ENCODE data around the gene TIA1.
"Not testable (repeated sequence)": the region's sequence is repeated elsewhere in the genome, so short reads cannot be mapped to it uniquely, and the experiment has no call there.

Gene TIA1

GRCh38 chr2:70173520-70173919 is 74.9 kb downstream of the TIA1 start:
- no peaks in the 10 kb centered on the region for H3K9me3 ChIP-seq (ENCODE audit: severe bottlenecking)
- no peak for TF ChIP-seq CTCF (IDR thresholded peaks at IDR 0.05; ENCODE audit: low read depth, low read length)
- H3K27ac ChIP-seq: no peak overlapping the region
- no peak overlapping the region for H3K4me3 ChIP-seq (ENCODE audit: low read depth, low read length)
- no peaks in the 10 kb centered on the region for H3K27me3 ChIP-seq (ENCODE audit: insufficient read depth, low read depth, severe bottlenecking)
- H3K36me3 ChIP-seq: peaks cover 63% of the 10 kb centered on the region
- no peak for DNase-seq

- H3K27ac ChIP-seq; H3K9me3 ChIP-seq (ENCODE audit: severe bottlenecking); H3K4me3 ChIP-seq (ENCODE audit: low read depth, low read length); H3K27me3 ChIP-seq (ENCODE audit: insufficient read depth, low read depth, severe bottlenecking); DNase-seq: not testable (repeated sequence)
- H3K36me3 ChIP-seq: peaks cover 71% of the 10 kb centered on the region
Observed at GRCh38 chr2:70169654-70170245, 78.7 kb downstream of the TIA1 start.

- H3K36me3 ChIP-seq: peaks cover 66% of the 10 kb centered on the region
- no peaks in the 10 kb centered on the region for H3K27me3 ChIP-seq (ENCODE audit: insufficient read depth, low read depth, severe bottlenecking)
- no peak overlapping the region for H3K4me3 ChIP-seq (ENCODE audit: low read depth, low read length)
- no peak overlapping the region for H3K27ac ChIP-seq
- TF ChIP-seq CTCF (IDR thresholded peaks at IDR 0.05; ENCODE audit: low read depth, low read length): no peak
- H3K9me3 ChIP-seq (ENCODE audit: severe bottlenecking): no peaks in the 10 kb centered on the region
- no peak for DNase-seq
Observed at GRCh38 chr2:70161069-70161534, 87.3 kb downstream of the TIA1 start.

- Histone ChIP-seq H3K36me3 (peaks cover 60% of the 10 kb centered on the region), H3K27ac (no peak overlapping the region), H3K4me3 (ENCODE audit: low read depth, low read length) (no peak overlapping the region), H3K27me3 (ENCODE audit: insufficient read depth, low read depth, severe bottlenecking) (no peaks in the 10 kb centered on the region), H3K9me3 (ENCODE audit: severe bottlenecking) (no peaks in the 10 kb centered on the region)
- DNase-seq: no peak
- no peak for TF ChIP-seq CTCF (IDR thresholded peaks at IDR 0.05; ENCODE audit: low read depth, low read length)
Observed at GRCh38 chr2:70160545-70160944, 87.9 kb downstream of the TIA1 start.
